HG02623 (cell line): ENCODE data around the gene BCAT1.
A peak's percentile ranks its signal among the peaks of the same experiment; 100 is the strongest.

Experiments used
- ATAC-seq: cut with Tn5 transposase; IDR thresholded peaks from one replicate; pipeline ENCODE4 v1.9.1; 2021; ENCODE audit warnings: moderate library complexity; ENCODE audit not compliant: unreplicated experiment

The BCAT1 gene, protein sequence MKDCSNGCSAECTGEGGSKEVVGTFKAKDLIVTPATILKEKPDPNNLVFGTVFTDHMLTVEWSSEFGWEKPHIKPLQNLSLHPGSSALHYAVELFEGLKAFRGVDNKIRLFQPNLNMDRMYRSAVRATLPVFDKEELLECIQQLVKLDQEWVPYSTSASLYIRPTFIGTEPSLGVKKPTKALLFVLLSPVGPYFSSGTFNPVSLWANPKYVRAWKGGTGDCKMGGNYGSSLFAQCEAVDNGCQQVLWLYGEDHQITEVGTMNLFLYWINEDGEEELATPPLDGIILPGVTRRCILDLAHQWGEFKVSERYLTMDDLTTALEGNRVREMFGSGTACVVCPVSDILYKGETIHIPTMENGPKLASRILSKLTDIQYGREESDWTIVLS

DNA sequence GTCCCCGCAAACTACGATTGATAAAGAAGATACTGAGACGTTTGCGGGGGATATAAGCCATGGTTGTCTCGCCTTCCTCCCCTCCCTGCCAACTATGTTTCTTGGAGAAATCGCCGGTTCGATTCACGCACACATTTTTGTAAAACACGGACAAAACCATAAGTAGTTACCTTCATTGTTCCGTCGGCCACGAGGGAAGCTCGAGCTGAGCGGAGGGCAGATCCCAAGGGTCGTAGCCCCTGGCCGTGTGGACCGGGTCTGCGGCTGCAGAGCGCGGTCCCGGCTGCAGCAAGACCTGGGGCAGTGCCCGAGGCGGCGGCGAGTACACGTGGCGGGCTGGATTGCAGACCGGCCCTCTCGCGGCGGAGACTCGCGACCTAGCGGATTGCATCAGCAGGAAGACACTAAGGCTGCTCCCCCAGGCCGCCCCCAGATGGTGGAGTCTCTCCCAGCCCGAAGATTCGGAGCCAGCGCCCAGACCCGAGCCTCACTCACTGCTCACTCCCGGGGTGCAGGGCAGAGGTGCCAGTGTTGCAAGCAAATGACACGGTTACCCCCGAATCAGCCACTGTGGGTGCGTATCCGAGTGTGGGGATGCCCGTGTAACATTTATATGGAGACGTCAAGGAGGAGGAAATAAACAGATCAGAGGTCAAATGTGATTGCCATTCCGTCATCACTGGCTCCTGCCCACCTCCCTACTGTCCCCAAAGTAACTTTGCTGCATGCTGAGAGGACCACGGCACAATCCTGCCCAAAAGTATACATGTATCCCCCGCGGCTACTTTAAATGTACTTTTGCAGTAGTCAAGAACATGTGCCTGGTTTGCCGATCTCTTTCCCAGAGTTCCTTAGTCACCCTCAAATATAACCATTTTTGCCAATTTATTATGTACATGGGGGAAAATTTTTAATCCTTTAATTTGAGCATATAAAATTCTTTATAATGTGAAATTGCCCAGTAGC is at the start of gene BCAT1:
BCAT1 (minus strand) TSS at position 345 of the 966 bp plus-strand sequence; CDS start at position 176, 169 bp downstream.
- peak; percentile 39 for ATAC-seq

DNA sequence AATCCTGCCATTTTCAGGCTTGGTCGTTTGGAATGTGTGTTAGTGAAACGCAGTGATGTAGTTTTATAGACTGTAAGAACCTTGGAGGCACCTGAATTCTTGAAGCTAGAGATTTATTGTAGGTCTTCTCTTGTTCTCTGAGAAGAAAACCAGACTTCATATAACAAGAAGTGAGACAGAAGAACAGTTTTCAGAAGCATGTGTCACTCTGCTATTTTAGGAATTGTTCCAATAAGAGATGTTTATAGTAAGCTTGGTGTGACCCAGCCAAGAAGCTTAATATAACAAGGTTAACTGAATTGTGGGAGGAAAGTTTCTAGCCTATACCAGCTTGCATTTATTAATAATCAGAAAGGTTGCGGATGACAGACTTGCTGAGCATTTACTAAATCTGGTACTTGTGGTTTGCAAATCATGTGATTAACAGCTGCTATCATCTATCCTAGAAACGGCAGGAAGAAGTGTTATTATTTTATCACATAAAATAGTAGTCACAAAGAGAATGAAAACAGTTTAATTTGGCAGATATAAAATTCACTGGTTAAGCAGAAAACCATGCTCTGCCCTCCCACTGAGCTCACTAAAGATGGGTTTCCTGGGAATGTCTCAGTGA is 49.2 kb upstream of the BCAT1 start:
- ATAC-seq = peak; percentile 73

- no peak for ATAC-seq
Observed at GRCh38 chr12:24997496-24997895, 48.6 kb upstream of the BCAT1 start.

GRCh38 chr12:24996820-24997219 is 47.9 kb upstream of the BCAT1 start:
- ATAC-seq = no peak

- peak; percentile 27 for ATAC-seq
Observed at GRCh38 chr12:24996102-24996797, 47.3 kb upstream of the BCAT1 start.

- no peak for ATAC-seq
Observed at GRCh38 chr12:24993793-24994192, 44.9 kb upstream of the BCAT1 start.

GRCh38 chr12:24991209-24992049 is 42.5 kb upstream of the BCAT1 start:
- ATAC-seq = no peak

- no peak for ATAC-seq
Observed at GRCh38 chr12:24989216-24989615, 40.3 kb upstream of the BCAT1 start.

- no peak for ATAC-seq
Observed at GRCh38 chr12:24982250-24982649, 33.3 kb upstream of the BCAT1 start.

GRCh38 chr12:24979976-24980730 is 31.3 kb upstream of the BCAT1 start:
- no peak for ATAC-seq

DNA sequence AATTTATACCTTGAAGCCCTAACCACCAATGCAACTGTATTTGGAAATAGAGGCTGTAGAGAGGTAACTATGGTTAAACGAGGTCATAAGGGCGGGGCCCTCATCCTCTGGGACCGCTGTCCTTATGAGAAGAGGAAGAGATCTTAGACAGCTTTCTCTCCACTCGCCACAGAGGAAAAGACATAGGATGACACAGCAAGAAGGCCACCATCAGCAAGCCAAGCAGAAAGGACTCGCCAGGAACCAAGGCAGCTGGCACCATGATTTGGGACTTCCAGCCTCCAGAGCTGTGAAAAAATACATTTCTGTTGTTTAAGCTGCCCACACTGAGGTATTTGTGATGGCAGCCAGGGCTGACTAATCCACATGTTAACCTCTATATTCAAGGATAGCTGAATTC is 30.4 kb upstream of the BCAT1 start:
- no peak for ATAC-seq

DNA sequence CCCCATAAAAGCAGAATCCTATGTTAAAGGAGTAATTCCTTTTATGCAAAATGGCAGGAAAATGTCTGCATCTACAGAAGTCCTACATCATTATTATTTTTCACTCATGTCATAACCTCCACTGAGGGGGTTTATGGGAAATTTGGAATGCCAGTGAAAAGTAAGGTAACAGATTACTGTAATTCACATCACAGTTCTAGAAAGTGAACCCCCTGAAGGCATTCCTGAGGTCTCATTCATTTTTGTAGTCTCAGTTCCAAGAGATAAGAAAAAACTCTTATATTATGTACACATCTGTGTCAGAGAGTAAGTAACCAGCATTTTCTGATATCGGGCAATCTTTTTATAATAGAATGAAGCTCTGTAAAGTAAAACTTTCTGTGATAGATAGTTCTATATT is 28.8 kb upstream of the BCAT1 start:
- ATAC-seq = no peak

DNA sequence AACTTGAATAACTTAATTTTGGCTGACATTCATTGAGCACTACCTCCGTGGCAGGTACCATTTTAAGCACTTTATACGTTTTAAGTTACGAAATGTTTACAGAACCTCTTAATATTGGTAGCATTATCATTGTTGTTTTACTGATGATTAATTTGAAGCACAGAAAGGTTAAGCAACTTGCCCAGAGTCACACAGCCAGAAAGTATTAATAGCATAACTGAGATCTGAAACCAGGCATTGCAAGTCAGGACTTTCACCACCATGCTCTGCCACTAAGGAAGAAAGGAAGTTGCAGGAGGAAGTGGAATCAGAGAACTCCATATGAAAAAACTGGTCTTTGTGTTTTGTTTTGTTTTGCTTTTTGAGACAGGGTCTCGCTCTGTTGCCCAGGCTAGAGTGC is 28.2 kb upstream of the BCAT1 start:
- no peak for ATAC-seq

GRCh38 chr12:24975425-24975824 is 26.5 kb upstream of the BCAT1 start:
- no peak for ATAC-seq

GRCh38 chr12:24974216-24974615 is 25.3 kb upstream of the BCAT1 start:
- no peak for ATAC-seq

- no peak for ATAC-seq
Observed at GRCh38 chr12:24972078-24972477, 23.2 kb upstream of the BCAT1 start.

DNA sequence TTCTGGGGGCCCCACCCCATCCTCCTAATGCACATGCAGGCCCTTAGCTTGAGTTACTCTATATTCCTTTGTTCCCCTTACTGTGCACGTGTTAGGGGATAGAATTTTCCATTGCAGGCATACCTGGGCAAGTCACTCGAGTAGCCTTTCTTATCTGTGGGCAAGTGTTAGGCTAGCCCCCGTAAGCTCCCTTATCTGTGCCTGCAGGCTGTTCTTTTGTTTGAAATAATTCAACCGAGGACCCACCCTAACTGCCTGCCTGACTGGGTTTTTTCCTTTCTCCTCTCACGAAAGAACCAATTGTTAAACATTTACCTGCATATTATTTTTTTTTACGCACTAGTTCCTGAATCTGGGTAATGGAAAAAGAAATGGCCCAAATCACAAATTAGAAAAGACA is 21.3 kb upstream of the BCAT1 start:
- no peak for ATAC-seq

DNA sequence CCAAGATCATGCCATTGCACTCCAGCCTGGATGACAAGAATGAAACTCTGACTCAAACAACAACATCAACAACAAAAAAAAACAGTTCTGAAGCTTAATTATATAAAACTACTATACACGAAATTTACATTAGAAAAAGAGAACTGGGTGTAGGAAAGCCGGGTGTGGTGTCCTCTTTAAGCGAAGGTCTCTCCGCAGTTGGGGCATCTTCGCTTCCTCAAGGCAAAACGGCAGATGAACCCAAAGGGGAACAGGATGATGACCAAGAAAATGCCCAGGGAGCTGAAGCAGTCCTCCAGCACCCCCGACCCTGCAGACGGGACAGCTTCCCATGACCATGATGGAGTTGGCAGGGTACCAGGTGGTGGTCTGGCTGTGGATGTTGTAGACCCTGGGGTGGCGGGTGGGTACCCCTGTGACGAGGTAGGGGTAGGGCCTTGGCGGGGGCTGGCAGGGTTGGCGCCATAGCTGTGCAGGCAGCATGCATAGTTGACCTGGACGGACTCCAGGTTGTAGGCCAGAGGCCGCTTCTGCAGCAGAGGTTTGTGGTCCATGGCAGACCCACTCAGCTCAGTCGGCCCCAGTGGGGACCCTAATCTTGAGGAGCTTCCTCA is 18.2 kb upstream of the BCAT1 start:
- ATAC-seq = no peak

DNA sequence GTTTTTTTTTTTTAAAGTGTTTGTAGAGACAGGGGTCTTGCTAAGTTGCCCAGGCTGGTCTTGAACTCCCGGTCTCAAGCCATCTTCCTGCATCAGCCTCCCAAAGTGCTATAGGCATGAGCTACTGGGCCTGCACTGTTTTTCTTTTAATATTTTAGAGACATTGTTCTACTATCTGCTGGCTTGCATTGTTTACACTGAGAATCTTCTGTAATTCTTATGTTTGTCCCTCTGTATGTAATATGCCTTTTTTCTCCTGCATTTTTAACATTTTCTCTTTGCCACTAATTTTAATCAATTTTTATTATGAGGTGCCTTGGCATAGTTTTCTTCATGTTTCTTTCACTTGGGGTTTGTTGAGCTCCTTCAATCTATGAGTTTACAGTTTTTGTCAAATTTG is 15.4 kb upstream of the BCAT1 start:
- ATAC-seq = no peak
